HG03025 (cell line): ENCODE data around the gene TUSC2.
A peak's percentile ranks its signal among the peaks of the same experiment; 100 is the strongest.
"Not testable (repeated sequence)": the region's sequence is repeated elsewhere in the genome, so short reads cannot be mapped to it uniquely, and the experiment has no call there.

ENCODE experiments used
- ATAC-seq: cut with Tn5 transposase; IDR thresholded peaks from one replicate; pipeline ENCODE4 v1.9.1; 2021; ENCODE audit warnings: mild to moderate bottlenecking, moderate library complexity; ENCODE audit not compliant: unreplicated experiment, low FRiP score

TUSC2 gene

GRCh38 chr3:50297384-50297775 is 30.6 kb downstream of the TUSC2 start:
- no peak for ATAC-seq

GRCh38 chr3:50296721-50297383 is 31.2 kb downstream of the TUSC2 start:
- no peak for ATAC-seq

GRCh38 chr3:50295553-50296431 is 32.2 kb downstream of the TUSC2 start:
- ATAC-seq = no peak

GRCh38 chr3:50294492-50295403 is 33.3 kb downstream of the TUSC2 start:
- ATAC-seq = no peak

GRCh38 chr3:50294089-50294488 is 33.9 kb downstream of the TUSC2 start:
- no peak for ATAC-seq

- ATAC-seq = no peak
These were observed 34.8 kb downstream of the TUSC2 start for GRCh38 chr3:50293079-50293801.

- ATAC-seq = peak; percentile 73
These were observed 35.6 kb downstream of the TUSC2 start, which contains the start of gene IFRD2 for GRCh38 chr3:50292159-50293078. Gene IFRD2 (minus strand): TSS chr3:50292429. CDS start chr3:50292274, 155 bp downstream.

GRCh38 chr3:50290161-50290641 is 37.8 kb downstream of the TUSC2 start:
- no peak for ATAC-seq

- ATAC-seq = no peak
These were observed 38.9 kb downstream of the TUSC2 start for GRCh38 chr3:50289130-50289529.

- no peak for ATAC-seq
These were observed 39.5 kb downstream of the TUSC2 start for GRCh38 chr3:50288387-50289007.

GRCh38 chr3:50287262-50287661 is 40.8 kb downstream of the TUSC2 start:
- no peak for ATAC-seq

- ATAC-seq = no peak
These were observed 41.4 kb downstream of the TUSC2 start for GRCh38 chr3:50286322-50287227.

- not testable (repeated sequence) for ATAC-seq
These were observed 43.9 kb downstream of the TUSC2 start for GRCh38 chr3:50284121-50284520.

- ATAC-seq = no peak
These were observed 48.6 kb downstream of the TUSC2 start for GRCh38 chr3:50279255-50280016.

- no peak for ATAC-seq
These were observed 49.2 kb downstream of the TUSC2 start, which contains the start of gene LSMEM2 for GRCh38 chr3:50278880-50279224. Gene LSMEM2 (plus strand): TSS chr3:50279087. CDS start chr3:50279114, 27 bp downstream.

- ATAC-seq = no peak
These were observed 49.7 kb downstream of the TUSC2 start for GRCh38 chr3:50278123-50278879.
